T-cell (primary cell): ENCODE data around the gene FADD. TPM values are rescaled to one million over a fixed set of nuclear protein-coding genes. Genes with fewer than 3 reads are reported as not detected.

Source experiments
- ATAC-seq, 4 experiments: fragments of 200-7000 bp in 3 of 4; fragments of 150-1000 bp in 1 of 4; cut with Tn5 transposase; replicated peaks in 1 of 4; 1 replicate in 3 of 4; 2 replicates in 1 of 4; pipeline ENCODE4 v1.10.0; 2021; ENCODE audit warnings: moderate library complexity in 3 of 4, mild to moderate bottlenecking in 2 of 4, moderate number of reproducible peaks in 1 of 4
- CTCF ChIA-PET, 2 donors: fragments of 300-600 bp; sonication (Branson Sonifier 250); formaldehyde crosslinking; loops; one replicate each; lab custom pipeline; 2022; ENCODE audit warnings: antibody characterized with exemption in 2 of 2; lab: Charles Lee
- POLR2A ChIA-PET, 2 donors: fragments of 300-600 bp; sonication (Branson Sonifier 250); formaldehyde crosslinking; loops; one replicate each; lab custom pipeline; 2022; ENCODE audit warnings: antibody characterized with exemption in 2 of 2; lab: Charles Lee
- DNase-seq, 35 experiments: peaks; one replicate each; pipeline versions ENCODE4 v3.0.0 to v3.0.0-alpha.2; 2013 to 2023
- H3K27ac ChIP-seq: one replicate; pipeline ENCODE4 v1.5.1; 2013; ENCODE audit warnings: low read length
- H3K27me3 ChIP-seq, 2 experiments: replicated peaks in 1 of 2; 1 replicate in 1 of 2; 2 replicates in 1 of 2; pipeline versions ENCODE4 v1.6.1 to v1.7.0; 2013; ENCODE audit warnings: low read length in 1 of 2, mixed read lengths in 1 of 2; ENCODE audit not compliant: control insufficient read depth in 2 of 2, insufficient read depth in 2 of 2; ENCODE audit errors: extremely low read depth in 1 of 2
- H3K36me3 ChIP-seq, 2 donors: 1 replicate in 1 of 2; 2 replicates in 1 of 2; pipeline versions ENCODE4 v1.6.1 to v1.7.0; 2013; ENCODE audit warnings: low read length in 1 of 2; ENCODE audit not compliant: control insufficient read depth in 2 of 2, insufficient read depth in 1 of 2; ENCODE audit errors: extremely low read depth in 1 of 2
- H3K4me1 ChIP-seq, 2 experiments: 1 replicate in 1 of 2; 2 replicates in 1 of 2; pipeline versions ENCODE4 v1.6.1 to v1.7.0; 2013; ENCODE audit warnings: low read length in 2 of 2, mixed read lengths in 1 of 2; ENCODE audit not compliant: insufficient read depth in 2 of 2, control insufficient read depth in 1 of 2; ENCODE audit errors: extremely low read depth in 1 of 2
- H3K4me3 ChIP-seq, 2 donors: 1 replicate in 1 of 2; 2 replicates in 1 of 2; pipeline versions ENCODE4 v1.5.1 to v1.7.0; 2013; ENCODE audit warnings: mild to moderate bottlenecking in 2 of 2, low read length in 1 of 2, moderate library complexity in 1 of 2; ENCODE audit not compliant: control insufficient read depth in 1 of 2; ENCODE audit errors: extremely low read depth in 1 of 2
- H3K9me3 ChIP-seq: 2 replicates; pipeline ENCODE4 v1.7.0; 2013
- H3K27ac Mint-ChIP-seq, 2 donors: one replicate each; pipeline ENCODE4 v1.8.0; 2020 to 2021; ENCODE audit warnings: mild to moderate bottlenecking in 2 of 2, mixed read lengths in 2 of 2
- H3K27me3 Mint-ChIP-seq, 2 donors: one replicate each; pipeline ENCODE4 v1.8.0; 2021 to 2022; ENCODE audit warnings: mixed read lengths in 2 of 2
- H3K36me3 Mint-ChIP-seq: one replicate; pipeline ENCODE4 v1.8.0; 2021; ENCODE audit warnings: mixed read lengths
- H3K4me1 Mint-ChIP-seq, 3 donors: one replicate each; pipeline ENCODE4 v1.8.0; 2020 to 2022; ENCODE audit warnings: mixed read lengths in 3 of 3, mild to moderate bottlenecking in 1 of 3
- H3K4me3 Mint-ChIP-seq, 3 donors: one replicate each; pipeline ENCODE4 v1.8.0; 2020 to 2022; ENCODE audit warnings: mild to moderate bottlenecking in 3 of 3, mixed read lengths in 3 of 3, moderate library complexity in 3 of 3
- H3K9me3 Mint-ChIP-seq, 3 donors: one replicate each; pipeline ENCODE4 v1.8.0; 2020 to 2022; ENCODE audit warnings: mixed read lengths in 3 of 3
- WGBS: methylation state at CpG from one replicate; pipeline ENCODE4 v1.1.5; 2013; ENCODE audit warnings: missing lambda C conversion rate; ENCODE audit not compliant: insufficient coverage; 5-methylcytosine and 5-hydroxymethylcytosine counted together
- total RNA-seq, 35 experiments: library from RNA in 6 of 35; stranded (reverse) in 6 of 35; fragments of 120-200 nt in 1 of 35; gene quantifications; one replicate each; pipeline versions ENCODE4 v1.2.1 to v1.2.4 and lab custom pipeline; 2013 to 2026

FADD gene
- total RNA-seq, 5 donors from 2014 or later (not counting 1 experiment from before 2014, with no cell fraction given), result 8.4 to 53.9 (median 50.8) TPM

- Mint-ChIP-seq H3K27me3 (peaks cover 4 to 8% of the 10 kb centered on the region in 2 donors), H3K9me3 (no peaks in the 10 kb centered on the region), H3K27ac (no peak overlapping the region), H3K4me3 (no peak overlapping the region), H3K36me3 (no peaks in the 10 kb centered on the region), H3K4me1 (no peaks in the 10 kb centered on the region)
- no peaks in the 10 kb centered on the region for H3K9me3 ChIP-seq
- no peak overlapping the region for H3K4me3 ChIP-seq
- H3K27me3 ChIP-seq, result peaks cover 0 to 20% of the 10 kb centered on the region in 2 experiments
- H3K4me1 ChIP-seq, result no peaks in the 10 kb centered on the region
- no peak overlapping the region for H3K27ac ChIP-seq
- no peak for DNase-seq
- WGBS, result 76% methylated on average over 21 of the region's 24 CpGs
- POLR2A ChIA-PET, result no interaction called here
- no peaks in the 10 kb centered on the region for H3K36me3 ChIP-seq
- ATAC-seq, result no peak
- CTCF ChIA-PET, result no interaction called here
Measured at GRCh38 chr11:70159627-70160570, 43.2 kb upstream of the FADD start.

- no peak for ATAC-seq
- Mint-ChIP-seq H3K27me3 (peaks cover 0 to 8% of the 10 kb centered on the region in 2 donors), H3K27ac (no peak overlapping the region), H3K9me3 (no peaks in the 10 kb centered on the region), H3K4me3 (no peak overlapping the region), H3K4me1 (no peaks in the 10 kb centered on the region), H3K36me3 (no peaks in the 10 kb centered on the region)
- no peak overlapping the region for H3K4me3 ChIP-seq
- no peaks in the 10 kb centered on the region for H3K36me3 ChIP-seq
- no peak for DNase-seq
- H3K27me3 ChIP-seq, result peaks cover 0 to 24% of the 10 kb centered on the region in 2 experiments
- no peak overlapping the region for H3K27ac ChIP-seq
- H3K4me1 ChIP-seq, result no peaks in the 10 kb centered on the region
- H3K9me3 ChIP-seq, result no peaks in the 10 kb centered on the region
- ChIA-PET POLR2A (no interaction called here), CTCF (no interaction called here)
- 88% methylated on average over 17 of the region's 17 CpGs for WGBS
Measured at GRCh38 chr11:70161043-70161625, 42.0 kb upstream of the FADD start.

- POLR2A ChIA-PET, result no interaction called here
- Mint-ChIP-seq H3K9me3 (no peaks in the 10 kb centered on the region), H3K27ac (no peak overlapping the region), H3K4me1 (no peaks in the 10 kb centered on the region), H3K36me3 (no peaks in the 10 kb centered on the region), H3K4me3 (no peak overlapping the region), H3K27me3 (peaks cover 8 to 20% of the 10 kb centered on the region in 2 donors)
- Histone ChIP-seq H3K9me3 (no peaks in the 10 kb centered on the region), H3K4me1 (no peaks in the 10 kb centered on the region), H3K36me3 (no peaks in the 10 kb centered on the region), H3K4me3 (no peak overlapping the region), H3K27me3 (peaks cover 0 to 37% of the 10 kb centered on the region in 2 experiments), H3K27ac (no peak overlapping the region)
- CTCF ChIA-PET, result no interaction called here
- DNase-seq, result no peak
- ATAC-seq, result no peak
- WGBS, result 67% methylated on average over 6 of the region's 10 CpGs
Measured at GRCh38 chr11:70164705-70165104, 38.4 kb upstream of the FADD start.

GRCh38 chr11:70167120-70167519 lies 36.0 kb upstream of the FADD start:
- H3K36me3 Mint-ChIP-seq, result no peaks in the 10 kb centered on the region

GRCh38 chr11:70167723-70168404 lies 35.2 kb upstream of the FADD start:
- WGBS, result 81% methylated on average over 15 of the region's 17 CpGs
- no peak overlapping the region for H3K4me3 Mint-ChIP-seq
- ATAC-seq, result no peak
- ChIA-PET CTCF (no interaction called here), POLR2A (no interaction called here)
- no peak overlapping the region for H3K27ac Mint-ChIP-seq
- no peak for DNase-seq
- peaks cover 0 to 38% of the 10 kb centered on the region in 2 experiments for H3K27me3 ChIP-seq
- H3K36me3 Mint-ChIP-seq, result no peaks in the 10 kb centered on the region
- no peaks in the 10 kb centered on the region for H3K9me3 Mint-ChIP-seq
- no peak overlapping the region for H3K4me3 ChIP-seq
- H3K36me3 ChIP-seq, result no peaks in the 10 kb centered on the region
- no peaks in the 10 kb centered on the region for H3K4me1 ChIP-seq
- H3K27ac ChIP-seq, result no peak overlapping the region
- H3K27me3 Mint-ChIP-seq, result peaks cover 8 to 21% of the 10 kb centered on the region in 2 donors
- no peaks in the 10 kb centered on the region for H3K9me3 ChIP-seq
- no peaks in the 10 kb centered on the region for H3K4me1 Mint-ChIP-seq

More at GRCh38 chr11:70167120-70167519, 36.0 kb upstream of the FADD start:
- peaks cover 0 to 43% of the 10 kb centered on the region in 2 experiments for H3K27me3 ChIP-seq
- H3K27ac Mint-ChIP-seq, result no peak overlapping the region
- ChIA-PET CTCF (no interaction called here), POLR2A (no interaction called here)
- no peak overlapping the region for H3K4me3 ChIP-seq
- no peak overlapping the region for H3K27ac ChIP-seq
- H3K9me3 ChIP-seq, result no peaks in the 10 kb centered on the region
- H3K27me3 Mint-ChIP-seq, result peaks cover 8 to 23% of the 10 kb centered on the region in 2 donors
- ATAC-seq, result no peak
- no peaks in the 10 kb centered on the region for H3K4me1 Mint-ChIP-seq
- no peaks in the 10 kb centered on the region for H3K36me3 ChIP-seq
- H3K9me3 Mint-ChIP-seq, result no peaks in the 10 kb centered on the region
- H3K4me1 ChIP-seq, result no peaks in the 10 kb centered on the region
- H3K4me3 Mint-ChIP-seq, result no peak overlapping the region
- DNase-seq, result no peak
- WGBS, result 69% methylated on average over 9 of the region's 9 CpGs

GRCh38 chr11:70168405-70168754 lies 34.7 kb upstream of the FADD start:
- Mint-ChIP-seq H3K4me1 (no peaks in the 10 kb centered on the region), H3K9me3 (no peaks in the 10 kb centered on the region), H3K4me3 (no peak overlapping the region), H3K27me3 (peaks cover 8 to 19% of the 10 kb centered on the region in 2 donors), H3K36me3 (no peaks in the 10 kb centered on the region), H3K27ac (no peak overlapping the region)
- 67% methylated on average over 1 of the region's 6 CpGs for WGBS
- Histone ChIP-seq H3K4me1 (no peaks in the 10 kb centered on the region), H3K36me3 (no peaks in the 10 kb centered on the region), H3K4me3 (no peak overlapping the region), H3K27ac (no peak overlapping the region), H3K27me3 (peaks cover 0 to 38% of the 10 kb centered on the region in 2 experiments), H3K9me3 (no peaks in the 10 kb centered on the region)
- ChIA-PET CTCF (no interaction called here), POLR2A (no interaction called here)
- ATAC-seq (no peak), DNase-seq (no peak)
